ENCODE measurements around the gene TBC1D13. TPM values are rescaled to one million over a fixed set of nuclear protein-coding genes. Genes with fewer than 3 reads are reported as not detected.

Gene TBC1D13
- total and polyA plus RNA-seq, 9 of the 15 experiments (the other 6 are each of a cell fraction or from before 2014, with no cell fraction given) = 2.3 to 28.7 (median 11.4) TPM

- peak; percentile 49; the same call in 1 of the 2 replicates for TF ChIP-seq RREB1 (CRISPR knock-in tag; IDR thresholded peaks at IDR 0.05)
- peak in 1 of 2 experiments; percentile 33; a peak in 2 of 4 replicates for TF ChIP-seq NRF1 (conservative IDR thresholded peaks at IDR 0.05 in 1 of 2, IDR thresholded peaks at IDR 0.05 in 1 of 2)
- TF ChIP-seq FUS (optimal IDR thresholded peaks at IDR 0.05; ENCODE audit: low read depth, low read length) = peak; percentile 86
- peak; percentile 24 for TF ChIP-seq SP2 (IDR thresholded peaks at IDR 0.05; ENCODE audit: extremely low read depth, low read depth, low read length, poor library complexity, severe bottlenecking)
- no peak; a peak in 1 of 4 replicates for TF ChIP-seq TBL1XR1 (IDR thresholded peaks at IDR 0.05; ENCODE audit: low read length in 2 of 2)
- no peak for TF ChIP-seq CHD4 (IDR thresholded peaks at IDR 0.05; ENCODE audit: insufficient read depth, insufficient replicate concordance, low read depth, low read length, poor library complexity, severe bottlenecking)
- no peak; the same call in 1 of the 2 replicates for TF ChIP-seq HEY1 (CRISPR knock-in tag; IDR thresholded peaks at IDR 0.05; ENCODE audit: borderline replicate concordance)
- no peak for TF ChIP-seq SMARCA5 (IDR thresholded peaks at IDR 0.05)
- peak; percentile 3; the same call in 1 of the 2 replicates for TF ChIP-seq PBX2 (CRISPR knock-in tag; IDR thresholded peaks at IDR 0.05; ENCODE audit: low read depth)
- TF ChIP-seq PBX2 (tag; conservative IDR thresholded peaks at IDR 0.05; ENCODE audit: low read depth) = no peak
- no peak for TF ChIP-seq ZNF197 (CRISPR knock-in tag; IDR thresholded peaks at IDR 0.05; ENCODE audit: low read depth)
- no peak for TF ChIP-seq SRSF1 (IDR thresholded peaks at IDR 0.05; ENCODE audit: low read depth, low read length)
- 0 out of 2 replicates have a peak, but pooled peaks have one; percentile 43 for TF ChIP-seq ZNF431 (CRISPR knock-in tag; IDR thresholded peaks at IDR 0.05)
- TF ChIP-seq PREB (CRISPR knock-in tag; IDR thresholded peaks at IDR 0.05) = no peak
- TF ChIP-seq NONO (IDR thresholded peaks at IDR 0.05; ENCODE audit: low read depth in 2 of 2, low read length in 1 of 2) = peak; percentile 50 to 91; a peak in 2 of 4 replicates
- peak; percentile 86 for TF ChIP-seq RFX1 (IDR thresholded peaks at IDR 0.05)
- no peak for TF ChIP-seq MCM3 (IDR thresholded peaks at IDR 0.05)
Observed at GRCh38 chr9:128771745-128772519, 15.1 kb upstream of the TBC1D13 start, which contains the start of gene ZER1 (continued).
